ENCODE results near the gene PDZD2.
"Not testable (repeated sequence)": the region's sequence is repeated elsewhere in the genome, so short reads cannot be mapped to it uniquely, and the experiment has no call there.

DNA sequence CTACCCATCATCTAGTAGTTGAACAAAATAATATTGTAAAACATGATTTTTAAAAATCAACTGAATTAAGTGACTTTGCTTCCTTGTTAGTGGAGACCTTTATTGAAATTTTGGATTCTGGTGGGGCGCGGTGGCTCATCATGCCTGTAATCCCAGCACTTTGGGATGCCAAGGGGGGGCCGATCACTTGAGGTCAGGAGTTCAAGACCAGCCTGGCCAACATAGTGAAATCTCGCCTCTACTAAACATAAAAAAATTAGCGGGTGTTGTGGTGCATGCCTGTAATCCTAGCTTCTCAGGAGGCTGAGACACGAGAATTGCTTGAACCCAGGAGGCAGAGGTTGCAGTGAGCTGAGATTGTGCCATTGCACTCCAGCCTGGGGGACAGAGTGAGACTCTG lies 439.9 kb downstream of the PDZD2 start:
- TF ChIP-seq EZH2phosphoT487 (IDR thresholded peaks at IDR 0.05; ENCODE audit: low read depth, severe bottlenecking, unreplicated experiment); EZH2 (IDR thresholded peaks at IDR 0.05; ENCODE audit: borderline replicate concordance): not testable (repeated sequence)

Data from hepatocyte (in vitro differentiated cells).